ENCODE results near the gene ABCC1.

ABCC1 gene

GRCh38 chr16:16080465-16081065, 131.1 kb downstream of the ABCC1 start:
- peaks cover 84% of the 10 kb centered on the region for H3K36me3 Mint-ChIP-seq (ENCODE audit: low read depth)
- no peak for DNase-seq (ENCODE audit: low spot score)
- H3K4me3 Mint-ChIP-seq: no peak overlapping the region
- no peaks in the 10 kb centered on the region for H3K4me1 Mint-ChIP-seq (ENCODE audit: low read depth)
- no peak overlapping the region for H3K27ac Mint-ChIP-seq
- peaks cover 6% of the 10 kb centered on the region for H3K9me3 Mint-ChIP-seq
- H3K27me3 Mint-ChIP-seq (ENCODE audit: low read depth): no peaks in the 10 kb centered on the region

- DNase-seq (ENCODE audit: low spot score): no peak
- no peak overlapping the region for H3K27ac Mint-ChIP-seq
- no peaks in the 10 kb centered on the region for H3K4me1 Mint-ChIP-seq (ENCODE audit: low read depth)
- H3K27me3 Mint-ChIP-seq (ENCODE audit: low read depth): no peaks in the 10 kb centered on the region
- peaks cover 6% of the 10 kb centered on the region for H3K9me3 Mint-ChIP-seq
- H3K36me3 Mint-ChIP-seq (ENCODE audit: low read depth): peaks cover 84% of the 10 kb centered on the region
- no peak overlapping the region for H3K4me3 Mint-ChIP-seq
Observed at GRCh38 chr16:16081141-16081540, 131.7 kb downstream of the ABCC1 start.

- Mint-ChIP-seq H3K4me3 (no peak overlapping the region), H3K27me3 (ENCODE audit: low read depth) (no peaks in the 10 kb centered on the region), H3K36me3 (ENCODE audit: low read depth) (peaks cover 86% of the 10 kb centered on the region), H3K27ac (no peak overlapping the region), H3K9me3 (peaks cover 6% of the 10 kb centered on the region), H3K4me1 (ENCODE audit: low read depth) (no peaks in the 10 kb centered on the region)
- no peak for DNase-seq (ENCODE audit: low spot score)
Observed at GRCh38 chr16:16082255-16082654, 132.8 kb downstream of the ABCC1 start.

GRCh38 chr16:16083421-16084156, 134.2 kb downstream of the ABCC1 start:
- no peak for DNase-seq (ENCODE audit: low spot score)
- H3K36me3 Mint-ChIP-seq (ENCODE audit: low read depth): peaks cover 82% of the 10 kb centered on the region
- no peak overlapping the region for H3K4me3 Mint-ChIP-seq
- no peaks in the 10 kb centered on the region for H3K4me1 Mint-ChIP-seq (ENCODE audit: low read depth)
- no peak overlapping the region for H3K27ac Mint-ChIP-seq
- H3K27me3 Mint-ChIP-seq (ENCODE audit: low read depth): no peaks in the 10 kb centered on the region
- peaks cover 6% of the 10 kb centered on the region for H3K9me3 Mint-ChIP-seq

GRCh38 chr16:16084874-16085273, 135.5 kb downstream of the ABCC1 start:
- Mint-ChIP-seq H3K27me3 (ENCODE audit: low read depth) (no peaks in the 10 kb centered on the region), H3K4me1 (ENCODE audit: low read depth) (no peaks in the 10 kb centered on the region), H3K4me3 (no peak overlapping the region), H3K36me3 (ENCODE audit: low read depth) (peaks cover 78% of the 10 kb centered on the region), H3K27ac (no peak overlapping the region), H3K9me3 (peaks cover 6% of the 10 kb centered on the region)
- no peak for DNase-seq (ENCODE audit: low spot score)

- Mint-ChIP-seq H3K9me3 (peaks cover 6% of the 10 kb centered on the region), H3K27ac (no peak overlapping the region), H3K4me3 (no peak overlapping the region), H3K4me1 (ENCODE audit: low read depth) (no peaks in the 10 kb centered on the region), H3K27me3 (ENCODE audit: low read depth) (no peaks in the 10 kb centered on the region), H3K36me3 (ENCODE audit: low read depth) (peaks cover 76% of the 10 kb centered on the region)
- no peak for DNase-seq (ENCODE audit: low spot score)
Observed at GRCh38 chr16:16086653-16087446, 137.4 kb downstream of the ABCC1 start.

GRCh38 chr16:16090238-16090637, 140.8 kb downstream of the ABCC1 start:
- H3K36me3 Mint-ChIP-seq (ENCODE audit: low read depth): peaks cover 58% of the 10 kb centered on the region
- no peaks in the 10 kb centered on the region for H3K9me3 Mint-ChIP-seq

GRCh38 chr16:16092925-16093627, 143.7 kb downstream of the ABCC1 start:
- H3K36me3 Mint-ChIP-seq (ENCODE audit: low read depth): peaks cover 46% of the 10 kb centered on the region
- H3K27ac Mint-ChIP-seq: no peak overlapping the region
- H3K4me1 Mint-ChIP-seq (ENCODE audit: low read depth): no peaks in the 10 kb centered on the region
- no peak overlapping the region for H3K4me3 Mint-ChIP-seq
- H3K9me3 Mint-ChIP-seq: no peaks in the 10 kb centered on the region
- DNase-seq (ENCODE audit: low spot score): no peak
- H3K27me3 Mint-ChIP-seq (ENCODE audit: low read depth): no peaks in the 10 kb centered on the region

More at GRCh38 chr16:16090238-16090637, 140.8 kb downstream of the ABCC1 start:
- DNase-seq (ENCODE audit: low spot score): no peak
- Mint-ChIP-seq H3K27me3 (ENCODE audit: low read depth) (no peaks in the 10 kb centered on the region), H3K4me1 (ENCODE audit: low read depth) (no peaks in the 10 kb centered on the region), H3K27ac (no peak overlapping the region), H3K4me3 (no peak overlapping the region)

- H3K36me3 Mint-ChIP-seq (ENCODE audit: low read depth): peaks cover 48% of the 10 kb centered on the region
- no peaks in the 10 kb centered on the region for H3K27me3 Mint-ChIP-seq (ENCODE audit: low read depth)
- no peak overlapping the region for H3K4me3 Mint-ChIP-seq
- no peaks in the 10 kb centered on the region for H3K9me3 Mint-ChIP-seq
- DNase-seq (ENCODE audit: low spot score): no peak
- no peaks in the 10 kb centered on the region for H3K4me1 Mint-ChIP-seq (ENCODE audit: low read depth)
- no peak overlapping the region for H3K27ac Mint-ChIP-seq
Observed at GRCh38 chr16:16093628-16094332, 144.4 kb downstream of the ABCC1 start.

GRCh38 chr16:16095646-16096045, 146.2 kb downstream of the ABCC1 start:
- H3K4me1 Mint-ChIP-seq (ENCODE audit: low read depth): no peaks in the 10 kb centered on the region
- no peak overlapping the region for H3K27ac Mint-ChIP-seq
- H3K36me3 Mint-ChIP-seq (ENCODE audit: low read depth): peaks cover 51% of the 10 kb centered on the region
- no peaks in the 10 kb centered on the region for H3K27me3 Mint-ChIP-seq (ENCODE audit: low read depth)
- no peak overlapping the region for H3K4me3 Mint-ChIP-seq
- DNase-seq (ENCODE audit: low spot score): no peak
- H3K9me3 Mint-ChIP-seq: no peaks in the 10 kb centered on the region

- peaks cover 46% of the 10 kb centered on the region for H3K36me3 Mint-ChIP-seq (ENCODE audit: low read depth)
- H3K27me3 Mint-ChIP-seq (ENCODE audit: low read depth): no peaks in the 10 kb centered on the region
- H3K4me3 Mint-ChIP-seq: no peak overlapping the region
- H3K27ac Mint-ChIP-seq: no peak overlapping the region
- no peak for DNase-seq (ENCODE audit: low spot score)
- H3K9me3 Mint-ChIP-seq: no peaks in the 10 kb centered on the region
- no peaks in the 10 kb centered on the region for H3K4me1 Mint-ChIP-seq (ENCODE audit: low read depth)
Observed at GRCh38 chr16:16096121-16096857, 146.9 kb downstream of the ABCC1 start.

- no peaks in the 10 kb centered on the region for H3K4me1 Mint-ChIP-seq (ENCODE audit: low read depth)
- peaks cover 48% of the 10 kb centered on the region for H3K36me3 Mint-ChIP-seq (ENCODE audit: low read depth)
- no peaks in the 10 kb centered on the region for H3K9me3 Mint-ChIP-seq
- DNase-seq (ENCODE audit: low spot score): no peak
- H3K27me3 Mint-ChIP-seq (ENCODE audit: low read depth): no peaks in the 10 kb centered on the region
- H3K27ac Mint-ChIP-seq: no peak overlapping the region
- H3K4me3 Mint-ChIP-seq: no peak overlapping the region
Observed at GRCh38 chr16:16096858-16097213, 147.4 kb downstream of the ABCC1 start.

- Mint-ChIP-seq H3K27me3 (ENCODE audit: low read depth) (no peaks in the 10 kb centered on the region), H3K27ac (no peak overlapping the region), H3K36me3 (ENCODE audit: low read depth) (peaks cover 55% of the 10 kb centered on the region), H3K4me1 (ENCODE audit: low read depth) (no peaks in the 10 kb centered on the region), H3K9me3 (no peaks in the 10 kb centered on the region), H3K4me3 (no peak overlapping the region)
- DNase-seq (ENCODE audit: low spot score): no peak
Observed at GRCh38 chr16:16099320-16099719, 149.9 kb downstream of the ABCC1 start.

Measured in T-helper 2 cell treated with Interferon-gamma antibody and Interleukin-4, amounts not matched to agents 5 μg/mL and 100 μg/mL, for 36 hours (primary cell).